KMS-11 (cell line): ENCODE results near the gene SMARCC1.

Source experiments
- H2AFZ ChIP-seq: fragments of 200-600 bp; sonication (generic); 2 replicates; pipeline ENCODE4 v1.6.1; 2016; ENCODE audit warnings: antibody characterized with exemption, mixed run types, low read depth
- H3K27ac ChIP-seq: fragments of 200-600 bp; sonication (generic); 2 replicates; pipeline ENCODE4 v1.6.1; 2016; ENCODE audit warnings: mild to moderate bottlenecking, mixed run types
- H3K27me3 ChIP-seq: fragments of 200-600 bp; sonication (generic); 2 replicates; pipeline ENCODE4 v1.6.1; 2017; ENCODE audit warnings: mild to moderate bottlenecking, low read depth, mixed run types, moderate library complexity; ENCODE audit not compliant: insufficient read depth
- H3K36me3 ChIP-seq: fragments of 200-600 bp; sonication (generic); 2 replicates; pipeline ENCODE4 v1.6.1; 2017; ENCODE audit warnings: mild to moderate bottlenecking, mixed run types; ENCODE audit not compliant: insufficient read depth
- H3K4me1 ChIP-seq: fragments of 200-600 bp; sonication (generic); 2 replicates; pipeline ENCODE4 v1.6.1; 2016; ENCODE audit warnings: mild to moderate bottlenecking, low read depth, mixed run types; ENCODE audit not compliant: poor library complexity, severe bottlenecking
- H3K4me2 ChIP-seq: fragments of 200-600 bp; sonication (generic); 2 replicates; pipeline ENCODE4 v1.7.0; 2016; ENCODE audit warnings: mild to moderate bottlenecking, mixed run types
- H3K4me3 ChIP-seq: fragments of 200-600 bp; sonication (generic); IDR thresholded peaks from 2 replicates; pipeline ENCODE4 v1.6.1; 2017; ENCODE audit warnings: low read depth, low read length, mixed read lengths; ENCODE audit not compliant: insufficient read depth
- H3K79me2 ChIP-seq: fragments of 200-600 bp; sonication (generic); 2 replicates; pipeline ENCODE4 v1.6.1; 2016; ENCODE audit warnings: low read depth, mixed run types; ENCODE audit not compliant: insufficient read depth
- H3K9ac ChIP-seq: fragments of 200-600 bp; sonication (generic); 2 replicates; pipeline ENCODE4 v1.6.1; 2016; ENCODE audit warnings: mild to moderate bottlenecking, mixed run types
- H4K20me1 ChIP-seq: fragments of 200-600 bp; sonication (generic); 2 replicates; pipeline ENCODE4 v1.6.1; 2016; ENCODE audit warnings: mild to moderate bottlenecking, mixed run types; ENCODE audit not compliant: insufficient read depth
- CTCF ChIP-seq: fragments of 200-600 bp; sonication (generic); conservative IDR thresholded peaks from 2 replicates; pipeline ENCODE4 v1.6.1; 2017; ENCODE audit warnings: low read depth, mild to moderate bottlenecking, antibody characterized with exemption, low read length, moderate library complexity, mixed read lengths

SMARCC1 gene

GRCh38 chr3:47678446-47679338 is 103.0 kb downstream of the SMARCC1 start:
- no peak overlapping the region for H2AFZ ChIP-seq
- no peak overlapping the region for H3K4me2 ChIP-seq
- no peaks in the 10 kb centered on the region for H4K20me1 ChIP-seq
- H3K27me3 ChIP-seq = no peaks in the 10 kb centered on the region
- H3K27ac ChIP-seq = no peak overlapping the region
- H3K79me2 ChIP-seq = no peaks in the 10 kb centered on the region
- H3K4me3 ChIP-seq = no peak overlapping the region
- H3K9ac ChIP-seq = no peak overlapping the region
- TF ChIP-seq CTCF = no peak
- no peaks in the 10 kb centered on the region for H3K4me1 ChIP-seq
- H3K36me3 ChIP-seq = no peaks in the 10 kb centered on the region

GRCh38 chr3:47669026-47669749 is 112.5 kb downstream of the SMARCC1 start:
- no peak overlapping the region for H3K4me3 ChIP-seq
- no peak overlapping the region for H3K4me2 ChIP-seq
- H3K27ac ChIP-seq = no peak overlapping the region
- no peaks in the 10 kb centered on the region for H3K79me2 ChIP-seq
- no peak for TF ChIP-seq CTCF
- no peak overlapping the region for H3K9ac ChIP-seq
- H2AFZ ChIP-seq = no peak overlapping the region
- H3K27me3 ChIP-seq = no peaks in the 10 kb centered on the region
- H4K20me1 ChIP-seq = no peaks in the 10 kb centered on the region
- no peaks in the 10 kb centered on the region for H3K4me1 ChIP-seq
- no peaks in the 10 kb centered on the region for H3K36me3 ChIP-seq

GRCh38 chr3:47666118-47666517 is 115.6 kb downstream of the SMARCC1 start:
- Histone ChIP-seq H3K27me3 (no peaks in the 10 kb centered on the region), H3K4me3 (no peak overlapping the region), H2AFZ (no peak overlapping the region), H3K9ac (no peak overlapping the region), H3K4me1 (no peaks in the 10 kb centered on the region), H3K4me2 (no peak overlapping the region), H3K27ac (no peak overlapping the region), H4K20me1 (no peaks in the 10 kb centered on the region), H3K79me2 (no peaks in the 10 kb centered on the region), H3K36me3 (no peaks in the 10 kb centered on the region)
- no peak for TF ChIP-seq CTCF

GRCh38 chr3:47664519-47664918 is 117.2 kb downstream of the SMARCC1 start:
- H3K4me3 ChIP-seq = no peak overlapping the region
- no peaks in the 10 kb centered on the region for H3K79me2 ChIP-seq
- H3K27me3 ChIP-seq = no peaks in the 10 kb centered on the region
- no peak overlapping the region for H2AFZ ChIP-seq
- no peak overlapping the region for H3K9ac ChIP-seq
- TF ChIP-seq CTCF = no peak; the same call in 1 of the 2 replicates
- no peaks in the 10 kb centered on the region for H4K20me1 ChIP-seq
- H3K4me2 ChIP-seq = no peak overlapping the region
- H3K27ac ChIP-seq = no peak overlapping the region; the same call in 1 of the 2 replicates
- no peaks in the 10 kb centered on the region for H3K36me3 ChIP-seq
- no peaks in the 10 kb centered on the region for H3K4me1 ChIP-seq
